MM.1S (cell line): ENCODE results near the gene MBD3L2.

Experiments
- DNase-seq: peaks from one replicate; pipeline ENCODE4 v3.0.0-alpha.2; 2015
- H2AFZ ChIP-seq: fragments of 300-600 bp; sonication (generic); 2 replicates; pipeline ENCODE4 v1.6.0; 2016; ENCODE audit warnings: antibody characterized with exemption, low read length
- H3F3A ChIP-seq: fragments of 300-600 bp; sonication (generic); 2 replicates; pipeline ENCODE4 v1.6.1; 2016; ENCODE audit warnings: mild to moderate bottlenecking, antibody characterized with exemption, low read length, moderate library complexity, mixed read lengths; ENCODE audit not compliant: insufficient read depth
- H3K27ac ChIP-seq: fragments of 300-600 bp; sonication (generic); 2 replicates; pipeline ENCODE4 v1.5.1; 2016; ENCODE audit warnings: mild to moderate bottlenecking, low read length
- H3K27me3 ChIP-seq: fragments of 300-600 bp; sonication (generic); replicated peaks from 2 replicates; pipeline ENCODE4 v1.6.0; 2016; ENCODE audit warnings: low read length; ENCODE audit not compliant: insufficient read depth
- H3K36me3 ChIP-seq: fragments of 300-600 bp; sonication (generic); replicated peaks from 2 replicates; pipeline ENCODE4 v1.6.1; 2016; ENCODE audit warnings: mild to moderate bottlenecking, low read length, mixed read lengths; ENCODE audit not compliant: insufficient read depth
- H3K4me1 ChIP-seq: fragments of 300-600 bp; sonication (generic); 2 replicates; pipeline ENCODE4 v1.6.1; 2016; ENCODE audit warnings: low read length, mixed read lengths
- H3K4me2 ChIP-seq: fragments of 300-600 bp; sonication (generic); 2 replicates; pipeline ENCODE4 v1.6.0; 2016; ENCODE audit warnings: low read depth, low read length
- H3K4me3 ChIP-seq: fragments of 300-600 bp; sonication (generic); 2 replicates; pipeline ENCODE4 v1.5.1; 2016; ENCODE audit warnings: low read length, mixed read lengths
- H3K79me2 ChIP-seq: fragments of 300-600 bp; sonication (generic); 2 replicates; pipeline ENCODE4 v1.6.1; 2016; ENCODE audit warnings: mixed run types, low read length, mixed read lengths
- H3K9ac ChIP-seq: fragments of 300-600 bp; sonication (generic); 2 replicates; pipeline ENCODE4 v1.6.1; 2016; ENCODE audit warnings: low read length, mixed read lengths
- H3K9me2 ChIP-seq: fragments of 300-600 bp; sonication (generic); replicated peaks from 2 replicates; pipeline ENCODE4 v1.6.1; 2016; ENCODE audit warnings: mild to moderate bottlenecking, low read length, mixed read lengths; ENCODE audit not compliant: insufficient read depth
- H3K9me3 ChIP-seq: fragments of 300-600 bp; sonication (generic); replicated peaks from 2 replicates; pipeline ENCODE4 v1.6.1; 2016; ENCODE audit warnings: mild to moderate bottlenecking, low read length, mixed read lengths; ENCODE audit not compliant: insufficient read depth
- H4K20me1 ChIP-seq: fragments of 300-600 bp; sonication (generic); 2 replicates; pipeline ENCODE4 v1.6.1; 2016; ENCODE audit warnings: mild to moderate bottlenecking, low read length, moderate library complexity, mixed read lengths; ENCODE audit not compliant: insufficient read depth
- CTCF ChIP-seq: fragments of 300-600 bp; sonication (generic); IDR thresholded peaks from 2 replicates; pipeline ENCODE4 v1.5.1; 2016; ENCODE audit warnings: antibody characterized with exemption, low read length, mixed read lengths
- EZH2 ChIP-seq: fragments of 300-600 bp; sonication (generic); optimal IDR thresholded peaks from 2 replicates; pipeline ENCODE3; 2017; ENCODE audit warnings: low read depth, mild to moderate bottlenecking, antibody characterized with exemption, low read length, mixed read lengths
- EZH2phosphoT487 ChIP-seq: fragments of 300-600 bp; sonication (generic); IDR thresholded peaks from 2 replicates; pipeline ENCODE4 v1.6.1; 2018; ENCODE audit warnings: antibody characterized with exemption, low read length

The MBD3L2 gene

DNA sequence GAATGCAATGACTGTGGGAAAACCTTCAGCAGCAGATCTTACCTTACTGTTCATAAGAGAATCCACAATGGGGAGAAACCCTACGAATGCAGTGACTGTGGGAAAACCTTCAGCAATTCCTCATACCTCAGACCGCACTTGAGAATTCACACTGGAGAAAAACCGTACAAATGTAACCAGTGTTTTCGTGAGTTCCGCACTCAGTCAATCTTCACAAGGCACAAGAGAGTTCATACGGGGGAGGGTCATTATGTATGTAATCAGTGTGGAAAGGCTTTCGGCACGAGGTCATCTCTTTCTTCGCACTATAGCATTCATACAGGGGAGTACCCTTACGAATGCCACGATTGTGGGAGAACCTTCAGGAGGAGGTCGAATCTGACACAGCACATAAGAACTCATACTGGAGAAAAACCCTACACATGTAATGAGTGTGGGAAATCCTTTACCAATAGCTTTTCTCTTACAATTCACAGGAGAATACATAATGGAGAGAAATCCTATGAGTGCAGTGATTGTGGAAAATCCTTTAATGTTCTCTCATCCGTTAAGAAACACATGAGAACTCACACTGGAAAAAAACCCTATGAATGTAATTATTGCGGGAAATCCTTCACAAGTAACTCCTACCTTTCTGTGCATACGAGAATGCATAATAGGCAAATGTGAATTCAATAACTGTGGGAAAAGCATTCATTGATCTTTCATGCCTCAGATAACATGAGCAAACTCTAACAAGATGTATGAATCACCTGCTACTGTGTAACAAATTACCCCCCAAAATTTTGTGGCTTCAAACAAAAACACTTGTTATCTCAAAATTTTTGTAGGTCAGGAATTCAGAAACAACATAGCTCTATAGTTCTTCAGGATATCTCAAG, 34.2 kb downstream of the MBD3L2 start:
- Histone ChIP-seq H3F3A (0 out of 2 replicates have a peak, but pooled peaks cover 8% of the 10 kb centered on the region), H3K9ac (no peak overlapping the region), H3K36me3 (peaks cover 58% of the 10 kb centered on the region), H4K20me1 (no peaks in the 10 kb centered on the region), H3K27me3 (no peaks in the 10 kb centered on the region), H2AFZ (no peak overlapping the region), H3K4me1 (no peaks in the 10 kb centered on the region), H3K4me2 (no peak overlapping the region), H3K79me2 (no peaks in the 10 kb centered on the region), H3K4me3 (no peak overlapping the region), H3K9me3 (peaks cover 18% of the 10 kb centered on the region), H3K27ac (no peak overlapping the region), H3K9me2 (no peaks in the 10 kb centered on the region)
- TF ChIP-seq EZH2phosphoT487 (no peak), CTCF (no peak), EZH2 (no peak)
- no peak for DNase-seq

- Histone ChIP-seq H3K79me2 (no peaks in the 10 kb centered on the region), H2AFZ (no peak overlapping the region), H3K9me3 (peaks cover 4% of the 10 kb centered on the region), H3F3A (no peaks in the 10 kb centered on the region; the same call in 1 of the 2 replicates), H3K9ac (no peak overlapping the region), H3K4me2 (no peak overlapping the region), H3K4me3 (no peak overlapping the region), H3K4me1 (no peaks in the 10 kb centered on the region), H3K36me3 (peaks cover 4% of the 10 kb centered on the region), H3K27ac (no peak overlapping the region), H3K9me2 (no peaks in the 10 kb centered on the region), H4K20me1 (no peaks in the 10 kb centered on the region), H3K27me3 (no peaks in the 10 kb centered on the region)
- TF ChIP-seq EZH2 (no peak), EZH2phosphoT487 (no peak), CTCF (no peak)
- no peak for DNase-seq
Observed at GRCh38 chr19:7088999-7089398, 39.9 kb downstream of the MBD3L2 start.

DNA sequence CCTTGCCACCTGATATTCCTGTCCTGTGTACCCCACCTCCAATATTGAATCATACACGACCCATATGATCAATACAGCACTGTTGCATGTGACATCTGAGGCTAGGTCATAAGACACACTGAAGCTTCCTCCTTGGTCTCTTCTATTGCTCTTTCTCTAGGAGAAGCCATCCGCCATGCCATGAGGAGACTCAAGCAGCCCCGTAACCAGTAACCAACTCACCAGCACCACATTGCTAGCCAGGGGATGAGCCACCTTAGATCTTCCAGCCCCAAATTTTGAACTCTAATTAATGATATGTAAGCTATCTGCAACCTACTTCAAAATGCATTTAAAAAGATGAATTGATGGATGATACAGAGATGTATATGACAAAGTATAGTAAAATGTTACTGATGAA, 49.0 kb downstream of the MBD3L2 start:
- no peak for DNase-seq
- no peaks in the 10 kb centered on the region for H3K9me3 ChIP-seq

More for the DNA sequence above, 49.0 kb downstream of the MBD3L2 start:
- Histone ChIP-seq H3F3A (0 out of 2 replicates have a peak, but pooled peaks cover 13% of the 10 kb centered on the region), H3K27me3 (no peaks in the 10 kb centered on the region), H3K4me2 (peak overlapping the region; percentile 61), H3K4me1 (peaks cover 10% of the 10 kb centered on the region; the same call in 1 of the 2 replicates), H3K79me2 (no peaks in the 10 kb centered on the region), H2AFZ (peak overlapping the region; percentile 67; the same call in 1 of the 2 replicates), H3K27ac (no peak overlapping the region), H3K9me2 (no peaks in the 10 kb centered on the region), H3K36me3 (no peaks in the 10 kb centered on the region), H3K4me3 (peak overlapping the region; percentile 70), H3K9ac (no peak overlapping the region; the same call in 1 of the 2 replicates), H4K20me1 (no peaks in the 10 kb centered on the region)
- no peak for TF ChIP-seq EZH2
- no peak for TF ChIP-seq EZH2phosphoT487
- TF ChIP-seq CTCF, result no peak
